Activated T-helper 1 cell treated with anti-CD3 and anti-CD28 coated beads, Interleukin-2, amount 50 U/mL, for 16 hours (primary cell): Measurements from ENCODE around the gene DOCK8.
A peak's percentile ranks its signal among the peaks of the same experiment; 100 is the strongest.

Source experiments
- DNase-seq, 2 donors: peaks; one replicate each; pipeline ENCODE4 v3.0.0-alpha.2; 2020; ENCODE audit warnings: low read depth in 1 of 2, low spot score in 1 of 2

DOCK8 gene

GRCh38 chr9:489198-490197 is 274.8 kb downstream of the DOCK8 start:
- no peak for DNase-seq

DNA sequence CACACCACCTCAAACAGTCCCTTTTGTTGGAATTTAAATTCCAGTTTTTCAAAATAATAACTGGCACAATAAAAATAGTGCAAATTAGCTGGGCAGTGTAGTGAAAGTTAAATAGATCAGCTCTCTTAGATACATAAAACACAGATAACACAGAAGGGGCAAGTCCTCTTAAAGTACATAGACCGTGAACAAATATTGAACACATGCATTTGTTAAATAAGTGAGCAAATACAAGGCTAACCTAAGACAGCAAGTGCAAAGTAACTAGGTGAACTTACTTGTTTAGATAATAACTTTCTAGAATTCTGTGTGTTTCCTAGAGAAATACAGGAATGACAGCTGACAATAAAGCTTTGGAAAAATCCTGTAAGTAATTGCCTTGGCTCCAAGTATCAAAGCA is 280.1 kb downstream of the DOCK8 start:
- DNase-seq, result no peak

DNA sequence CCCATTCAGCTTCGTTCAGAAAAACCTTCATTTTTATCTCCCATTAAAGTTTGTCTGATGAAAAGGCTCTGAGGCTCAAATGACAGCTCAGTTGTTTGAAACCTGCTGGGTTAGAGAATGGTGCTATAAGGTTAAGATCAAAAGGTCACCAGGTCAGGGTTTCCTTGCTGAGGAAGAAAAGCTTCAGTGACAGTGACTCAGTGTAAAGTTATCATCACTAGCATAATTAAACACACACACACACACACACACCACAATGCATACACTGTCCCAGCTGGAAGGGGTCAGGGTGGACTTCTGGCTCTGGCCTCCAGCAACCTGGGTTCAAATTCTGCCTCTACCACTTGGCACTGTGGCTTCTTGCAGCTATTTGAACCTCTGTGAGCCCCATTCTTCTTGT is 281.1 kb downstream of the DOCK8 start:
- no peak for DNase-seq

- no peak for DNase-seq
Measured at GRCh38 chr9:503326-503725, 288.7 kb downstream of the DOCK8 start.

DNA sequence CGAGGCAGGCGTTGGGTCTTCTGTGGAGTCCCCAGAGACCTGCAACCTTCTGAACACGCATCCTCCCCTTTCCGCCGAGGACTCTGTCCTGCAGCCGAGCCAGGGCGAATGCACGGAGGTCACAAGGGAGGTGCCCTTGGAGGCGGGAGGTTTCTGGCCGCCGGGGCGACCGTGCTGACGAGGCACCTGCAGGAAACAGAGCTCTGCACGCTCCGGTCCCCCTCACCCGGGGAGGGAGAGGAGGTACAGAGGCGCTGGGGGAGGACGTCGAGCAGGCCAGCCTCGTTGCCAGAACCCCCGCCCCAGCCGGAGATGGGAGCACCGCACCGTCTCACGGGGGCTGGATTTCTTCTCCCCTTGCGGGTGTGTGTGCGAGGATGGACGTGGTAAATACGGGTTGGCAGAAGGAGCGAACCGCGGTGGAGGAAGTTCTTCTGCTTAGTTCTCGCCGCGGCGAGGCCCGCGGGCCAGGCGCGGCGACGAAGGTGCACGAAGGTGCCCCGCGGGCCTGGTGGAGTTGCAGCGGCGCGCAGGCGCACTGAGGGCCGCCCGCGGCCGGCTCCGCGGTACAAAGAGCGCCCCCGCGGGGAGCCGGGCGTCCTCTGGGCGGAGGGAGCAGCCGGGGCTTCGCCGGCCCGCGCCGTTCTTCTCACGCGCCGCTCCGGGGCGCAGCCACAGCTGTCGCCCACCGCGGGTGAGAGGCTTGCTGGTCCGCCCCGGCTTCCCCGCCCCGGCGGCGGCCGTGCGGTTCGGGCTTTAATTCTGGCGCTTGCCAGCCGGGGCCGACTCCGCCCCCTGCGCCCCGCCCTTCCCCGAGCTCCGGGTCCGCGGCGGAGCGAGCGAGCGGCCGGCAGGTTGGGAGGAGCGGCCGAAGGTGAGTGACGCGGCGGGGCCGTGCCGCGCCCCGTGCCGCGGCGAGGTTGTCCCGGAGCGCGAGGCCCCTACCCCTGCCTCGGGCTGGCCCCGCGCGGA is 289.5 kb downstream of the DOCK8 start, which contains the start of gene KANK1:
Gene KANK1 (plus strand): TSS at position 815 of the 972 bp plus-strand sequence.
- peak; percentile 36 to 58 for DNase-seq

- DNase-seq, result no peak
Measured at GRCh38 chr9:504921-505740, 290.5 kb downstream of the DOCK8 start.

GRCh38 chr9:505741-506059 is 291.0 kb downstream of the DOCK8 start:
- DNase-seq, result no peak

DNA sequence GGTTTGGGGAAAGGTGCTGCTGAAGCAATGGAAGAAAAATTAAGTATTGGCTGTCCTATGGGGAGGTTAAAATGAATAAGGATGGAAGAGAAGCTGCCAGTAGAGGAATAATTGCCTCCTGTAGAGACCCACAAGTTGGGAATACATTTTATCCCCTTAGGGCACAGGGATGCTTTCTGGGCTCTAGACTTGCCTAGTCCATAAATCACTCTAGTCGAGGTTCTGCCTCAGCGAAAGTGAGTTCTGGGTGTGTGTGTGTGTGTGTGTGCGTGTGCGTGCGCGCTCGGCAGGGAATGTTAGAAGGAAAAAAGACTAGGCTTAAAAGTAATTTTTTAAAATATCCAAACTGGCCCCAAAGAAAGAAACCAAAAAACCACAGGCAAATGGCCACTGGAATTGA is 291.6 kb downstream of the DOCK8 start:
- no peak for DNase-seq

DNA sequence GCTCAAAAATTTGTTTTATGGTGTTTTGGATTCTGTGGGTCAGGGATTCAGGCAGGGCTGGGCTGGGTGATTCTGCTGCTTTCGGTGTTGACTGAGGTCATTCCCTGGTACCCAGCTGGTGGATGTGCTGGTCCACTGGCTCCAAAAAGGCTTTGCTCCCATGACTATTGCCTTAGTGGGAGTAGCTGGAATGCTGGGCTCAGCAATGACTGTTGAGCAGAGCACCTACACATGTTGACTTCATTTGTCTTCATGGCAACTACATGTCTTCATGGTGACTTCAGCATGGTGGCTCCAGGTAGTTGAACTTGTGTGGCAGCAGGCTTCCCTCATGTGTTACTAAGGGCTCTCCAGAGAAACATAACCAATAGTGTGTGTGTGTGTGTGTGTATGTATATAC is 297.2 kb downstream of the DOCK8 start:
- DNase-seq, result no peak

- no peak for DNase-seq
Measured at GRCh38 chr9:512555-513272, 298.0 kb downstream of the DOCK8 start.
